NK-92 (cell line): Measurements from ENCODE around the gene CTNS.

Experiments
- DNase-seq: peaks from one replicate; lab custom pipeline; 2025; ENCODE audit not compliant: unreplicated experiment; lab: John Stamatoyannopoulos, UW

The CTNS gene

DNA sequence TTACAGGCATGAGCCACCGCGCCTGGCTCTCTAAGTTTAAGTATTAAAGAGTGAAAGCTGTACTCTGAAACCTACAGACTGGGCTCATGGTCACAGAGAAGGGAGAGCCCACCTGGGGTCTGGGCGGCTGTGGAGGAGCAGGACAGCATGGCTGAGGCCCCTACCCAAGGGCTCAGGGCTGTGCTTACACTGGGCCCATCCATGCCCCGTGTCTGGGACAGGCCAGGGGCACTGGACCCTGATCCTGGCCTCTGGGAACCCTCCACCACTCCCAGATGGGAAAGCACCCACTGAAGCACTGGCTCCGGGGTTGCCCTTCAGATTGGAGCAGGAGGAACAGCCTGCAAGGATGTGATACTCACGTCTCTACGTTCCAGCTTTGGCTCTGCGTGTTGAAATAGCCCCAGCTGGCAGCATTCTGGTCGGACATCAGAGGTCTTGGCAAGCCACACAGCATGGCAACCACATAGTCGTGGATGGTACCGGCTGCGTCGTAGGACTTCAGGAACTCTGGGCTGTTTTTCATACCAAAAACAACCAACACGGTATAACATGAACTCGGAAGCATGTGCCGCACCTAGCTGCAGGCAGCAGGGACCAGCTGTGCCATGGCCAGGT is 13.5 kb upstream of the CTNS start:
- DNase-seq: no peak

- no peak for DNase-seq
These were observed 9.5 kb upstream of the CTNS start for GRCh38 chr17:3626831-3627768.

- no peak for DNase-seq
These were observed 8.8 kb upstream of the CTNS start for GRCh38 chr17:3627769-3628167.

DNA sequence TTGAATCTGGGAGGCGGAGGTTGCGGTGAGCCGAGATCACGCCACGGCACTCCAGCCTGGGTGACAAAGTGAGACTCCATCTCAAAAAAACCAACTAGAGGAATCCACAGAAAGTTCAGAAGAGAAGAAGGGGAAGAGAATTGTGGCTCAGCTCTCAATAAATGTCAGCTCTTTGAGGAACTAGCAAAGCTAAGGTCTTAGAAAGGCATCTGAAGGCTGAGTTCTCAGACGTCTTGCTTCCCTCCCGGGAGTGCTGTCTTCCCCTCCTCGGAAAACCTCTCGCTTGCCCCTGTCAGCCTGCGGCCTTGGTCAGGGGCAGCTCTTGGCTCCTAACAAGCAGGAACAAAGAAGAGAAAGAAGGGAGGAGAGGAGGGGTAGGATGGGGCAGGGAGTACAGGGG is 5.8 kb upstream of the CTNS start:
- DNase-seq: no peak

DNA sequence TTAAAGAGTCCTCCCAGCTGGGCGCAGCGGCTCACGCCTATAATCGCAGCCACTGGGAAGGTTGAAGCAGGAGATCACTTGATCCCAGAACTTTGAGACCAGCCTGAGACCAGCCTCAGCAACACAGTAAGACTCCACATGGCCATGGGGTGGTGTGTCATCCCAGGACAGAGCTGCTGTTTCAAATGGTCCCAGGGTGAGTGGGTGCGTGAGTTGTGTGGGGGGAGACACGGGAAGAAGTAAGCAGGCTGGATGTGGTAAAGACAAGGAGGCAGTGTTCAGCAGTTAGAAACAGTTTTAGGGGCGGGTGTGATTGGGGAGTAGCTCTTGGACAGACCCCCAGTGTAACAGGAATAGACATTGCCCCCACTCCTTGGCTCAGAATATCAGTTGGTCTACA is 4.3 kb upstream of the CTNS start:
- no peak for DNase-seq

- no peak for DNase-seq
These were observed 946 bp upstream of the CTNS start for GRCh38 chr17:3635474-3636153.

DNA sequence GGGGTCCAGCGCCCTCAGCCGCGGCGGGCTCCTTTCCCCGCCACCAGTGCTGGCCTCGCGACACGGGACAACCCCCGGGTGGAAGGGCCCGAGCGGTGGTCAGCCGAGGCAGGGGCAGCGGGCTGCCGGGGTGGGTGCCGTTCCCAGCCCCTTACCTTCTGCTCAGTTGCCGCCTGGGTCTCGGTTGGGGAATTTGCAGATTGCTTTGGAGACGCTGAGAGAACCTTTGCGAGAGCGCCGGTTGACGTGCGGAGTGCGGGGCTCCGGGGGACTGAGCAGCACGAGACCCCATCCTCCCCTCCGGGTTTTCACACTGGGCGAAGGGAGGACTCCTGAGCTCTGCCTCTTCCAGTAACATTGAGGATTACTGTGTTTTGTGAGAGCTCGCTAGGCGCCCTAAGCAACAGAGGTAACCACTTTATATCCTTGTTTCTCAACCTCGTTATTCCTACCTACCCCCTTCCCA is 381 bp downstream of the CTNS start:
- DNase-seq: no peak

DNA sequence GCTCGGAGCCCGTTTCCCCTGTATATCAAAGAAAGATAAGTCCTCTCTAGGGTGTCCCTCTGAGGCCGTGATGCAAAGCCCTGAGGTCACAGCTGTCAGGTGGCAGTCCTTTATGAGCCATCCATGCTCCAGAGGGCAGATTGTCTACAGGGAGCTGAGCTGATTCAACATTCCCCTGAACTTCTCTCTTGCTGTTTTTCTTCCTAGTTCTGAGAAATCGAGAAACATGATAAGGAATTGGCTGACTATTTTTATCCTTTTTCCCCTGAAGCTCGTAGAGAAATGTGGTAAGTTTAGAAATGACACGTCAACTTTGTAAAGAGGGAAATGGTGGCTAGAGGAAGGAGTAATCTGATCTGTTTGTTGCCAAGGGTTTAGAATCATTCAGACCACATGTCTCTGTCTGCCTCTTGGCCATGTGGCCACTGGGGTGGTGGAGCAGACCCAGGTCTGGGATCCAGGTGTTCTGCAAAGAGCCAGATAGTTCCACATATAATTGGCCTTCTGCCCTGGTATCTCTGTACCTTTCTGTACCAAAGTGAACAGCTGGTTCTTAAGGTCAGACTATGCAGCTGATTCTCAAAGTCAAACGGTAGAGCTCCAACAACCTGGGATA is 3.5 kb downstream of the CTNS start:
- DNase-seq: no peak

GRCh38 chr17:3641014-3641413 is 4.5 kb downstream of the CTNS start:
- DNase-seq: no peak

- no peak for DNase-seq
These were observed 5.3 kb downstream of the CTNS start for GRCh38 chr17:3641717-3642486.

- no peak for DNase-seq
These were observed 7.4 kb downstream of the CTNS start for GRCh38 chr17:3643889-3644349.

- DNase-seq: no peak
These were observed 8.8 kb downstream of the CTNS start for GRCh38 chr17:3645310-3645709.

DNA sequence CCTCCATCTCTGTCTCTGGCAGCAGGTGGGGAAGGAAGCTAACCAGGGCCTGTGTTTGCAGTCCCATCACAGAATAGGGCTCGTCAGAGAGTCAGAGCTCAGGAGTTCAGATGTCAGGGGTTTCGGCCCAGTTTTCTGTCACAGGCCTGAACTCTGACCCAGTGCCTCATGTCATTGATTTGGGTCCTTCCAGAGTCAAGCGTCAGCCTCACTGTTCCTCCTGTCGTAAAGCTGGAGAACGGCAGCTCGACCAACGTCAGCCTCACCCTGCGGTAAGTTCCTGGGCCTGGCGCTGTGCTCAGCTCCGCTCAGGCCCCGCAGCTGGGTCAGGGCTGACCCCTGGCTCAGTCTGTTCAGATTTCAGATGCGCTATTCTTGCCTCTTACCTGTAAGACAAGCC is 10.7 kb downstream of the CTNS start:
- DNase-seq: no peak

DNA sequence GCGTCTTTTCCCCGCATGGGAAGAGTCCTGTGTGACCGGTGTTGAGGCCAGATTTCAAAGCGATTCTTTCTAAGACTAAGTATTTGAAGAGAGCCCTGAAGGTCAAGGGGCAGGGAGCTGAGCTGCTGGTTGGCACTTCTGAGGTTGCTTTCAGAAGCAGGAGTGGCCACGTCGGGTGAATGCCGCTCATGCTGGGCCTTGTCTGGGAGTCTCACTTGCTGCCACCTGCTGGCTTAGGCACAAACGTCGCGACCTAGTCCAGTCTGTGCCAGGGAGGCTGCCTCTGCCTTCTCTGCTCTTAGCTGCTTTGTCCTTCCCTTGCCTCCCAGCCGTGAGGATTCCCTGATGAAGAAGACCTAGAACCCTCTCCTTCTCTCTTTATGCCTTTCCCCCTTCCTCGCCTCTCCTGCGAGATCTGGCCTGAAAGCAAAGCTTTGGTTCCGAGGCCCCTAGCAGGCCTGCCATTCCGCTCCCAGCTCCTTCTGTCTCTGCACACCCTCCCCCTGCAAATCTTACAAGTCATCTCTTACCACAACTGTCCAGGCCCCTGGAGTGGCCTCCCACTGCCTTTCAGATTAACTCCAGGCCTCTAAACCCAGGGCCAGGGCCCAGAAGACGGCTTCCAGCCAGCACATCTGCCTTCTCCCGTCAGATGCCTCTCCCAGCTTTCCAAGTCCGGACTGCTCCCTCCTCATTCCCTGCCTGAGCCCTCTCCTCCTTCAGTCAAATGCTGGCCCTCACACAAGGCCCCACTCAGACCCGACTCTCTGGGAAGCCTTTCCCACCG is 11.4 kb downstream of the CTNS start:
- no peak for DNase-seq

DNA sequence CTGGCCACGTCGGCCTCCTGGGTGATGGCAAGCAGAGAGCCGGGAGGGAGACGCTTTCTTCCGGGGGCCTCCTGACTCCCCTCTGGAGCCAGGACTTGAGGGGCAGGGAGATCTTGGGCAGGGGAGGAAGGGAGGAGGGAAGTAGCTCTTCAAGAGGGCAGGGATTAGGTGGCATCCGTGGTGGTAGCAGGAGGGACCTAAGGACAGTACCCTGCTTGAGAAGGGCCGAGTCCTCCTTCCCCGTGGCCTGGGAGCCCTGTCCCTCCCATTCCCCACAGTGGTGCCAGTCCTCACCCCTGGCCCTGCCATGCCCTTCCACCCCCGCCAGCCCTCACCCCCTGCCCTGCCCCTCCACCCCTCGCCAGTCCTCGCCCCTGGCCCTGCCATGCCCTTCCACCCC is 19.2 kb downstream of the CTNS start:
- DNase-seq: no peak

GRCh38 chr17:3656353-3656752 is 19.8 kb downstream of the CTNS start:
- DNase-seq: no peak

GRCh38 chr17:3656755-3657587 is 20.4 kb downstream of the CTNS start:
- no peak for DNase-seq

GRCh38 chr17:3657588-3657869 is 21.0 kb downstream of the CTNS start:
- DNase-seq: no peak
